ENCODE measurements around the gene NDRG2.

Gene NDRG2

DNA sequence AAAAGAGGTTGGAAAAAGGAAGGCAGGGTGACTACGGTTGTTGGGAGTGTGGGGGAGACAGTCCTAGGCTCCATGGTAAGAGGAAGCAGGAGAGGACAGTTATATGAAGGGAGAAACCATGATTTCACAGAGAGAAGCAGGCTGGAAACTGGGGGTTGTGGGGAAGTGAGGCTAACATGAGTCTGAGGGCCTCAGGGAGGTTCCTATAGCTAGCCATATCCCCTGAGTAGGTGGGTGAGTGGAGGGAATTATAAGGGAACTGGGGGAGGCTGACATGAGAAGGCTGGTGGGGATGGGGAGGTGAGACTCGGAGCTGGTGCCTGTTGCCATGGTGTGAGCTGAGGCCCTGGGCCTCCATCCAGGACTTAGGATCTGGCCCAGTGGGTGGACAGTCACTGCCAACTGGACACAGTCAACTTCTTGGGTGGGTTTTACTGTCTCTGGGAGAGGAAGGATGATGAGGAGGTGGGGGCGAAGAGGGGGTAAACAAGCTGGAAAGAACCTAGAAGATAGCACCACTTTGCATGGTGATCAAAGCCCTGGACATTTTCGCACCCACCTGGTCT is 8.4 kb upstream of the NDRG2 start:
- DNase-seq (ENCODE audit: low spot score): no peak
- TF ChIP-seq, protein P1, sequence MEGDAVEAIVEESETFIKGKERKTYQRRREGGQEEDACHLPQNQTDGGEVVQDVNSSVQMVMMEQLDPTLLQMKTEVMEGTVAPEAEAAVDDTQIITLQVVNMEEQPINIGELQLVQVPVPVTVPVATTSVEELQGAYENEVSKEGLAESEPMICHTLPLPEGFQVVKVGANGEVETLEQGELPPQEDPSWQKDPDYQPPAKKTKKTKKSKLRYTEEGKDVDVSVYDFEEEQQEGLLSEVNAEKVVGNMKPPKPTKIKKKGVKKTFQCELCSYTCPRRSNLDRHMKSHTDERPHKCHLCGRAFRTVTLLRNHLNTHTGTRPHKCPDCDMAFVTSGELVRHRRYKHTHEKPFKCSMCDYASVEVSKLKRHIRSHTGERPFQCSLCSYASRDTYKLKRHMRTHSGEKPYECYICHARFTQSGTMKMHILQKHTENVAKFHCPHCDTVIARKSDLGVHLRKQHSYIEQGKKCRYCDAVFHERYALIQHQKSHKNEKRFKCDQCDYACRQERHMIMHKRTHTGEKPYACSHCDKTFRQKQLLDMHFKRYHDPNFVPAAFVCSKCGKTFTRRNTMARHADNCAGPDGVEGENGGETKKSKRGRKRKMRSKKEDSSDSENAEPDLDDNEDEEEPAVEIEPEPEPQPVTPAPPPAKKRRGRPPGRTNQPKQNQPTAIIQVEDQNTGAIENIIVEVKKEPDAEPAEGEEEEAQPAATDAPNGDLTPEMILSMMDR (IDR thresholded peaks at IDR 0.05): no peak

GRCh38 chr14:21032326-21033132 is 7.7 kb upstream of the NDRG2 start:
- DNase-seq (ENCODE audit: low spot score): no peak
- H3K4me3 ChIP-seq: no peak overlapping the region
- H3K27ac ChIP-seq: no peak overlapping the region
- TF ChIP-seq, protein P1 (IDR thresholded peaks at IDR 0.05): no peak

More for the DNA sequence above, 8.4 kb upstream of the NDRG2 start:
- Histone ChIP-seq H3K27ac (no peak overlapping the region), H3K4me3 (no peak overlapping the region)

- TF ChIP-seq, protein P1 (IDR thresholded peaks at IDR 0.05): no peak
- no peak overlapping the region for H3K4me3 ChIP-seq
- H3K27ac ChIP-seq: no peak overlapping the region
- DNase-seq (ENCODE audit: low spot score): peak; percentile 65
These were observed 5.7 kb upstream of the NDRG2 start for GRCh38 chr14:21030531-21030930.

- peak; percentile 14 for DNase-seq (ENCODE audit: low spot score)
- TF ChIP-seq, protein P1 (IDR thresholded peaks at IDR 0.05): no peak
- H3K4me3 ChIP-seq: no peak within 1 kb of the TSS
- no peak within 1 kb of the TSS for H3K27ac ChIP-seq
These were observed 5.1 kb upstream of the NDRG2 start, which contains the start of gene TPPP2 for GRCh38 chr14:21029917-21030316. Gene TPPP2 (plus strand): TSS chr14:21030217. CDS start chr14:21030582, 365 bp downstream.

- Histone ChIP-seq H3K27ac (peak overlapping the region; percentile 94), H3K4me3 (peak overlapping the region; percentile 88)
- TF ChIP-seq, protein P1 (IDR thresholded peaks at IDR 0.05): no peak
- peak; percentile 72 for DNase-seq (ENCODE audit: low spot score)
These were observed 2.1 kb upstream of the NDRG2 start for GRCh38 chr14:21026988-21027315.

GRCh38 chr14:21026274-21026987 is 1.6 kb upstream of the NDRG2 start:
- peak overlapping the region; percentile 94 for H3K27ac ChIP-seq
- peak; percentile 74 for DNase-seq (ENCODE audit: low spot score)
- H3K4me3 ChIP-seq: peak overlapping the region; percentile 88
- TF ChIP-seq, protein P1 (IDR thresholded peaks at IDR 0.05): no peak

Measured in coronary artery (tissue), 2 donors.